Epithelial cell of esophagus (primary cell): ENCODE measurements around the gene SNPH.
A peak's percentile ranks its signal among the peaks of the same experiment; 100 is the strongest.

Source experiments
- DNase-seq: peaks from one replicate; pipeline ENCODE4 v3.0.0; 2010; ENCODE audit warnings: low read depth
- H3K4me3 ChIP-seq: 2 replicates; pipeline ENCODE4 v1.5.1; 2011; ENCODE audit warnings: mild to moderate bottlenecking, low read length, control low read depth
- TF ChIP-seq, protein P1 (sequence below): IDR thresholded peaks from 2 replicates; pipeline ENCODE4 v1.5.1; 2011; ENCODE audit warnings: low read depth, mild to moderate bottlenecking, low read length, control low read depth, inconsistent platforms; ENCODE audit not compliant: insufficient read depth; ENCODE audit errors: missing control alignments

The SNPH gene

DNA sequence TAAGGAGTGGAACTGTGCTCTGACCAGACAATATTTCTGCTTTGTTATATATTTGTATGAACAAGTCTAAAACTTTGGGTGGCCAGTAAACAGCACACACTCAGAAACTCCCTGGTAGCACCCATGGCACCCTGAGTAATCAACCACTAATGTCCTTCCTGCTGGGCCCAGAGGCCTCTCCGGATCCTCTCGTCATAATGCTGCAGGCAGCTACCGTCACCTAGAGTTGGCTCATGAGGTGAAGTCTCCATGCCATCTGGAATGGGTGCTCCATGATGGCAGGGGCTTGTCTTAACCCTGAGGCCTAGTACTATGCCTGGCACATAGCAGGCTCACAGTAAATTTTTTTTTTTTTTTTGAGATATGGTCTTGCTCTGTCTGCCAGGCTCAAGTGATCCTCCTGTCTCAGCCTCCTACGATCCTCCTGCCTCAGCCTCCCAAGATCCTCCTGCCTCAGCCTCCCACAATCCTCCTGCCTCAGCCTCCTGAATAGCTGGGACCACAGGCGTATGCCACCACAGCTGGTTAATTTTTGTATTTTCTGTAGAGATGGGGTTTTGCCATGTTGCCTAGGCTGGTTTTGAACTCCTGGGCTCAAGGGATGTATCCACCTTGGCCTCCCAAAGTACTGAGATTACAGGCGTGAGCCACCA, 65.8 kb downstream of the SNPH start:
- no peak overlapping the region for H3K4me3 ChIP-seq
- DNase-seq = no peak
- TF ChIP-seq, protein P1, sequence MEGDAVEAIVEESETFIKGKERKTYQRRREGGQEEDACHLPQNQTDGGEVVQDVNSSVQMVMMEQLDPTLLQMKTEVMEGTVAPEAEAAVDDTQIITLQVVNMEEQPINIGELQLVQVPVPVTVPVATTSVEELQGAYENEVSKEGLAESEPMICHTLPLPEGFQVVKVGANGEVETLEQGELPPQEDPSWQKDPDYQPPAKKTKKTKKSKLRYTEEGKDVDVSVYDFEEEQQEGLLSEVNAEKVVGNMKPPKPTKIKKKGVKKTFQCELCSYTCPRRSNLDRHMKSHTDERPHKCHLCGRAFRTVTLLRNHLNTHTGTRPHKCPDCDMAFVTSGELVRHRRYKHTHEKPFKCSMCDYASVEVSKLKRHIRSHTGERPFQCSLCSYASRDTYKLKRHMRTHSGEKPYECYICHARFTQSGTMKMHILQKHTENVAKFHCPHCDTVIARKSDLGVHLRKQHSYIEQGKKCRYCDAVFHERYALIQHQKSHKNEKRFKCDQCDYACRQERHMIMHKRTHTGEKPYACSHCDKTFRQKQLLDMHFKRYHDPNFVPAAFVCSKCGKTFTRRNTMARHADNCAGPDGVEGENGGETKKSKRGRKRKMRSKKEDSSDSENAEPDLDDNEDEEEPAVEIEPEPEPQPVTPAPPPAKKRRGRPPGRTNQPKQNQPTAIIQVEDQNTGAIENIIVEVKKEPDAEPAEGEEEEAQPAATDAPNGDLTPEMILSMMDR = no peak

DNA sequence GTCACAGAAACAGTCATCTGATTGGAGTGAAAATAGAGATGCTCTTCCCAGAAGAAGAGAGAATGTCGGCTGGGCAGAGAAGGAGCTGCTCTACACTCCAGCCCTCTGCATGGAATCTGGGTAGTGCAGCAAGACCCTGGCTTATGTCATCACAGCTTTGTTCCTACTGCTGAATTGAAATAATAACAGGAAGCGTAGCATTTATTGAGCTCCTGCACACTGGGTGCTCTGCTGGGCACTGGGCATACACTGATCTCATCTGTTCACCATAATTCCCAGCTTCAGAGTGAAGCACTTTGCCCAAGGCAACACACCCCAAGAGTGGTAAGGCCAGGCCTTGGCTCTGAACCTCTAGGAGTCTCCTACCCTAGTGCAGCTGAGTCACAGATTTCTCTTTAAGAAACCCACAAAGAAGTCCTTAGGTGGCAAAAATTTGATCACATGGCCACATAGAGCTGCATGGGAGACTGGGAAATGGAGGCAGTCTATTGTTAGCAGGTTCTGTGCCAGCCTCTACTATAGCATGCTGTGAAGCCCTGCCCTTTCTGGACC, 66.7 kb downstream of the SNPH start:
- no peak for DNase-seq
- H3K4me3 ChIP-seq = no peak overlapping the region
- TF ChIP-seq, protein P1 = no peak

GRCh38 chr20:1333462-1334369, 67.6 kb downstream of the SNPH start:
- TF ChIP-seq, protein P1 = no peak
- no peak overlapping the region for H3K4me3 ChIP-seq
- no peak for DNase-seq

DNA sequence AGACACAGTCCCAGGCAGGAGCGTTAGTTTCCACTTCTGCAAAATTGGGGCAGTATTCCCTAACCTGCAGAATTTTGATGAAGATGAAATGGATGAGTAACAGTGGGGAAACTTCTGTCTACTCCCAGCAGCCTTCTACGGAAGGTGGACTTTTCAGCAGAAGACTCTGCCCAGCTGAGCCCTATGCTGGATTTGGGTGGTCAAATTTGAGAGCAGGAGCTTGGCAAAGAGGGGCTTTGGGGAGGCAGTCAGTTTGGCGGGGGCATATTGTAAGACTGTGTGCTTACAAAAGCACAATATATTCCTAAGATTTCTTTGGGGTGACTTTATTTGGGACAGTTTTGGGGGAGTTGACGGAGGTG, 68.3 kb downstream of the SNPH start:
- TF ChIP-seq, protein P1 = no peak
- DNase-seq = no peak

DNA sequence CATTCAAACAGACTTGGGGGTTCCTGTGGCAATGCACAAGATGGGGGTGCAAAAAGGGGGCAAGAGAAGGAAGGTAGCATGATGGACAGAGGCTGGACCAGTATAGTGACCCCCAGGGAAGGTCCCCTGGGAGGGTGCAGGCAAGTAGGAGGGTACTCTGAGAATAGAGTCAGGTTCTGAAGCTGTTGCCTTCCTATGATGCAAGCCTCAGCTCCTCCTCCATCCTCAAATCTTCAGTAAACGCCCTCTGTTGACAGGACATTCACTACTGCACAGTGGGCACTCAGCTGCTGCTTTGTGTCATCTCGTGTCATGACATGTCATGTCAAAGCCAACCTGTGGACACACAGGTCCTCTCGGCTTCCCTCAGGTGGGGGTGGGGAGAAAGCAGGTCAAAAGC, 68.7 kb downstream of the SNPH start:
- H3K4me3 ChIP-seq = no peak overlapping the region
- peak; percentile 65 for DNase-seq
- TF ChIP-seq, protein P1 = peak; percentile 43

More for the DNA sequence above, 68.3 kb downstream of the SNPH start:
- no peak overlapping the region for H3K4me3 ChIP-seq

- DNase-seq = no peak
- no peak overlapping the region for H3K4me3 ChIP-seq
- TF ChIP-seq, protein P1 = no peak
Measured at GRCh38 chr20:1335961-1336698, 70.0 kb downstream of the SNPH start.
